ENCODE data around the gene PRM1.
"Not testable (repeated sequence)": the region's sequence is repeated elsewhere in the genome, so short reads cannot be mapped to it uniquely, and the experiment has no call there.

The PRM1 gene

DNA sequence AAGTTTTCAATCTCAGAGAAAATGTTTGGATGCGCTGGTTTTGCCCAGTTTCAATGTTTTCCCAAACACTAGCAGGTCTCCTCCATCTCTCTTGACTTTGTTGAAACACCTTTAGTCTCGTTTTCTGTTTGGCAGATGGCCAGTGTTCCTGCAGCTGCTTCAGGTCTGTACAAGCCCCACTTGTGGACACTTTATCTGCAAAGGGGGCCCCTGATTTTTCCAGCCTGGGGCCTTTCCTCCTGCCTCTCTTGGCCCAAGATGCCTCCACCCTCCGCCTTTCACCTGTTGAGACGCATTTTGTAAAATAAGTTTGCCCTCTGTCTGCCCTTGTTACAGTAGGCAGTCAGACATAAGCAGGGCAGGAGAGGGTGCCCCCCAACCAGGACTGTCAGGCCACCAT, 21.8 kb upstream of the PRM1 start:
- H3K4me3 ChIP-seq (ENCODE audit: low read length in 2 of 2) = no peak overlapping the region
- H3K9ac ChIP-seq (ENCODE audit: low read length in 2 of 2) = no peak overlapping the region
- H3K27me3 ChIP-seq (ENCODE audit: control insufficient read depth in 1 of 2, insufficient read depth in 2 of 2, low read length in 2 of 2) = no peaks in the 10 kb centered on the region
- H3K27ac ChIP-seq (ENCODE audit: low read length) = no peak overlapping the region
- no peaks in the 10 kb centered on the region for H3K4me1 ChIP-seq (ENCODE audit: control insufficient read depth, insufficient read depth, low read length)
- no peaks in the 10 kb centered on the region for H3K36me3 ChIP-seq (ENCODE audit: control insufficient read depth in 2 of 2, insufficient read depth in 2 of 2, low read length in 2 of 2)
- H3K9me3 ChIP-seq (ENCODE audit: control insufficient read depth in 2 of 2, low read length in 2 of 2) = no peaks in the 10 kb centered on the region

DNA sequence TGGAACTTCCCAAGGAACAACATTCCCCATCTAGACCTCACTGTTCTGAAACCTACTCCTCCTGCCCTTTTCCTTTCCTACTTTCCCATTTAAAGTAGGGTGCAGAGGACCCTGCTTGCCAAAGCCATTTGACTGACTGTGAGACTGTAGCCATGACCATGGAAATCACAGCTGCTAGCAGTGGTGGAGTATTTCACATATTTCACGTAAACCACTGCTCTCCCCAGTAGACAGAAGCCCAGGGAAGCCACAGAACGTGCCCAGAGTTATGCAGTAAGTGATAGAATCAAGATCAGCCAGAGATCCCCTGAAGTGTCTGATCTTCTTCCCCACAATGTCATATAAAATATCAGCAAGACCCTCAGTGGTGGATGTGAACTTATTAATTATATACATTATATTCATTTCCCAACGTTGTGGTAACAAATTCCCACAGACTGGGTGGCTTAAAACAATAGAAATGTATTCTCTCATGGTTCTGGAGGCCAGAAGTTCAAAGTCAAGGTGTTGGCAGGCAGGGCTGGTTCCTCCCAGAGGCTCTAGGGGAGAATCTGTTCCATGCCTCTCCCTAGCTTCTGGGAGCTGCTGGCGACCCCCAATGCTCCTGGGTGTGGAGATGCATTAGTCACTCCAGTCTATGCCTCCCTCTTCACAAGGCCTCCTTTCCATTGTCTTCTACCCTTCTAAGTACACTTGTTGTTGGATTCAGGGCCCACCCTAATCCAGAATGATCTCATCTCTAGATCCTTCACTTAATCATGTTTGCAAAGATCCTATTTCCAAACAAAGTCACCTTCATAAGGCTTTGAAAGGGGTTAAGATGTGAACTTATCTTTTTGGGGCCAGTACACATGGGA, 20.7 kb upstream of the PRM1 start:
- peaks cover 9% of the 10 kb centered on the region for H3K4me1 ChIP-seq (ENCODE audit: control insufficient read depth, insufficient read depth, low read length)
- no peak overlapping the region for H3K9ac ChIP-seq (ENCODE audit: low read length in 2 of 2)
- H3K27ac ChIP-seq (ENCODE audit: low read length) = no peak overlapping the region

DNA sequence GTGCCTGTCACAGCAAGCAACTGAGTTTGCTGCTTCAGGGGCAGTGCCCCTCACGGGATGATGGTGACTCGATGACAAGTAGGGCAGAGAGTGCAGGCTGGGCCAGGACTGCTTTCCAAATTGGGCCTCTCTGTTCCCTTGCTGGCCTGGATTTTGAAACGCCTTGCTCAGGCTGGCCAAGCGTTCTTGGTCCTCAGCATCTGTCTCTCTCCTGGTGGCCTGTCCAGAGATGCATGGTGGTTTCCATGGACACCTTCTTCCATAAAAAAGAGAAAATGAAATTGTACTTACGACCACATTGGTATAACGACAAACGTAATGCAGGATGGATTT, 19.4 kb upstream of the PRM1 start:
- Histone ChIP-seq H3K27ac (ENCODE audit: low read length) (no peak overlapping the region), H3K4me3 (ENCODE audit: low read length in 2 of 2) (no peak overlapping the region), H3K27me3 (ENCODE audit: control insufficient read depth in 1 of 2, insufficient read depth in 2 of 2, low read length in 2 of 2) (no peaks in the 10 kb centered on the region), H3K36me3 (ENCODE audit: control insufficient read depth in 2 of 2, insufficient read depth in 2 of 2, low read length in 2 of 2) (no peaks in the 10 kb centered on the region), H3K4me1 (ENCODE audit: control insufficient read depth, insufficient read depth, low read length) (peaks cover 12% of the 10 kb centered on the region), H3K9me3 (ENCODE audit: control insufficient read depth in 2 of 2, low read length in 2 of 2) (no peaks in the 10 kb centered on the region), H3K9ac (ENCODE audit: low read length in 2 of 2) (no peak overlapping the region)

More for the DNA sequence above, 20.7 kb upstream of the PRM1 start:
- no peaks in the 10 kb centered on the region for H3K9me3 ChIP-seq (ENCODE audit: control insufficient read depth in 2 of 2, low read length in 2 of 2)
- H3K27me3 ChIP-seq (ENCODE audit: control insufficient read depth in 1 of 2, insufficient read depth in 2 of 2, low read length in 2 of 2) = no peaks in the 10 kb centered on the region
- no peaks in the 10 kb centered on the region for H3K36me3 ChIP-seq (ENCODE audit: control insufficient read depth in 2 of 2, insufficient read depth in 2 of 2, low read length in 2 of 2)
- H3K4me3 ChIP-seq (ENCODE audit: low read length in 2 of 2) = no peak overlapping the region

DNA sequence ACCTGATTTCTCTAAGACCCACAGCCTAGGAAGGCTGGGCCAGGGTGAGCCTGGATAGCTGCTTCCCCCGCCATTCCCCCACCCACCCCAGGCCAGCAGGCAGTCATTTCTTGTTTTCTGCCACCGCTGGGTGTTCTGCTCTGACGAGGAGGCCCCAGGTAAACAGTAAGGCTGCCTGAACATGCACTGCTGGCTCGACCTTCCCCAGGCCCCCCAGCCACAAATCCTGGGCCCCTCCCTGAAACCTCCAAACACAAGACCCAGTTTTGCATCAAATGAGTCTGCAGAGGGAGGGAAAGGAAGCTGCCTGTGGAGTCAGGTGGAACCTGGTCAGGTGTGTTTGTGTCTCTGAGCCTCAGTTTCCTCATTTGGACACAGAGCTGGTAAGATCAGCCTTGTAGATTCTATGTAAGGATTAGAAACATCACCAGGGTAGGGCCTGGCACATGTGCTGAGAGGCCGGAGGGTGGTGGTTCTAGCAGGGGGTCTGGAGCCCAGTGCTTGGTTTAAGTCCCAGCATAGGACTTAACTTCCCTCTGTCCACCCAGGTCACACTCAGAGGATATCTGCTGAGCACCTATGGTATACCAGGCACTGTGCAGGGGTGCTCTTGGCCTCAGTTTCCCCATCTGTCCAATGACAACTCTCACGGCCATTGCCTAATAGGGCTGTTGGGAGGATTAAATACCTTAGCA, 18.9 kb upstream of the PRM1 start:
- H3K27ac ChIP-seq (ENCODE audit: low read length) = no peak overlapping the region

DNA sequence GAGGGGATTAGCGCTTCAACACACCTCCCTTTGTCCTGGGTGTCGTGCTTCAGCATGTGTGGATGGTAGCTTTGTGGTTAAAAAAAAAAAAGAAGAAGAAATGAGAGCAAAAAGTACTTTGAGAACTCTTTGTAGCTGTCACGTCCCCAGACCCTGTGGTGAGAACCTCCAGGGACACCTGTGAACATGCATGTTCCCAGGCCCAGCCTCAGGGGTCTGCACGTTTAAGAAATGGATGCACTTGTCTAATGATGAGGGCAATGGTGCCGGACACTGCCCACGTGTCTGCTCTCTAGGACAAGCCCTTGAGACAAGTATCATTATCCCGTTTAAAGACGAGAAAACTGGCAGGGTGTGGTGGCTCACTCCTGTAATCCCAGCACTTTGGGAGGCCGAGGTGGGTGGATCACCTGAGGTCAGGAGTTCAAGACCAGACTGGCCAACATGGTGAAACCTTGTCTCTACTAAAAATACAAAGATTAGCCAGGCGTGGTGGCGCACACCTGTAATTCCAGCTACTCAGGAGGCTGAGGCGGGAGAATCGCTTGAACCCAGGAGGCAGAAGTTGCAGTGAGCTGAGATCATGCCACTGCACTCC, 17.9 kb upstream of the PRM1 start:
- not testable (repeated sequence) for H3K36me3 ChIP-seq (ENCODE audit: control insufficient read depth in 2 of 2, insufficient read depth in 2 of 2, low read length in 2 of 2); H3K27ac ChIP-seq (ENCODE audit: low read length); H3K9me3 ChIP-seq (ENCODE audit: control insufficient read depth in 2 of 2, low read length in 2 of 2); H3K27me3 ChIP-seq (ENCODE audit: control insufficient read depth in 1 of 2, insufficient read depth in 2 of 2, low read length in 2 of 2); H3K9ac ChIP-seq (ENCODE audit: low read length in 2 of 2); H3K4me3 ChIP-seq (ENCODE audit: low read length in 2 of 2)
- H3K4me1 ChIP-seq (ENCODE audit: control insufficient read depth, insufficient read depth, low read length) = peaks cover 12% of the 10 kb centered on the region

More for the DNA sequence above, 18.9 kb upstream of the PRM1 start:
- H3K9ac ChIP-seq (ENCODE audit: low read length in 2 of 2) = no peak overlapping the region
- peaks cover 12% of the 10 kb centered on the region for H3K4me1 ChIP-seq (ENCODE audit: control insufficient read depth, insufficient read depth, low read length)
- H3K27me3 ChIP-seq (ENCODE audit: control insufficient read depth in 1 of 2, insufficient read depth in 2 of 2, low read length in 2 of 2) = no peaks in the 10 kb centered on the region
- no peak overlapping the region for H3K4me3 ChIP-seq (ENCODE audit: low read length in 2 of 2)
- H3K36me3 ChIP-seq (ENCODE audit: control insufficient read depth in 2 of 2, insufficient read depth in 2 of 2, low read length in 2 of 2) = no peaks in the 10 kb centered on the region
- no peaks in the 10 kb centered on the region for H3K9me3 ChIP-seq (ENCODE audit: control insufficient read depth in 2 of 2, low read length in 2 of 2)

DNA sequence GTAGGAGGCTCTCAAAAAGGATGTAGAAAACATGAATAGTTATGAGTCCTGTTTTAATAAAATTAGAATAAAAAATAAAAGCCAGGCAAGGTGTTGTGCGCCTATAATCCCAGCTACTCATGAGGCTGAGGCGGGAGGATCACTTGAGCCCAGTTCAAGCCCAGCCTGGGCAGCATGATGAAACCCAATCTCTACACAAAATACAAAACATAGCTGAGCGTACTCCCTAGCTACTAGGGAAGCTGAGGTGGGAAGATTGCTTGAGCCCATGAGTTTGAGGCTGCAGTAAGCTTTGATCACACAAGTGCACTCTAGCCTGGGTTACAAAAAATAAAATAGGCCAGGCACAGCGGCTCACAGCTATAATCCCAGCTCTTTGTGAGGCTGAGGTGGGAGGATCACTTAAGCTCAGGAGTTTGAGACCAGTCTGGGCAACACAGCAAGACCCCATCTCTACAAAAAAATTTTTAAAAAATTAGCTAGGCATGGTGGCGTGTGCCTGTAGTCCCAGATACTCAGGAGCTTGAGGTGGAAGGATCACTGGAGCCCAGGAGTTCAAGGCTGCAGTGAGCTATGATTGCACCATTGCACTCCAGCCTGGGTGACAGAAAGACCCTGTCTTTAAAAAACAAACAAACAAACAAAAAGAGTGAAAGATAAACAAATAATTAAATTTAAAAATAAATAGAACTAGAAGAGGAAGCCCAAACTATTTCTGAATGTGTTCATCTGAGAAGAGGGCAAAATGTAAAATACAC, 17.2 kb upstream of the PRM1 start:
- no peak overlapping the region for H3K9ac ChIP-seq (ENCODE audit: low read length in 2 of 2)
- H3K36me3 ChIP-seq (ENCODE audit: control insufficient read depth in 2 of 2, insufficient read depth in 2 of 2, low read length in 2 of 2) = no peaks in the 10 kb centered on the region
- H3K27me3 ChIP-seq (ENCODE audit: control insufficient read depth in 1 of 2, insufficient read depth in 2 of 2, low read length in 2 of 2) = no peaks in the 10 kb centered on the region
- H3K27ac ChIP-seq (ENCODE audit: low read length) = no peak overlapping the region
- no peaks in the 10 kb centered on the region for H3K9me3 ChIP-seq (ENCODE audit: control insufficient read depth in 2 of 2, low read length in 2 of 2)
- peaks cover 12% of the 10 kb centered on the region for H3K4me1 ChIP-seq (ENCODE audit: control insufficient read depth, insufficient read depth, low read length)
- no peak overlapping the region for H3K4me3 ChIP-seq (ENCODE audit: low read length in 2 of 2)

DNA sequence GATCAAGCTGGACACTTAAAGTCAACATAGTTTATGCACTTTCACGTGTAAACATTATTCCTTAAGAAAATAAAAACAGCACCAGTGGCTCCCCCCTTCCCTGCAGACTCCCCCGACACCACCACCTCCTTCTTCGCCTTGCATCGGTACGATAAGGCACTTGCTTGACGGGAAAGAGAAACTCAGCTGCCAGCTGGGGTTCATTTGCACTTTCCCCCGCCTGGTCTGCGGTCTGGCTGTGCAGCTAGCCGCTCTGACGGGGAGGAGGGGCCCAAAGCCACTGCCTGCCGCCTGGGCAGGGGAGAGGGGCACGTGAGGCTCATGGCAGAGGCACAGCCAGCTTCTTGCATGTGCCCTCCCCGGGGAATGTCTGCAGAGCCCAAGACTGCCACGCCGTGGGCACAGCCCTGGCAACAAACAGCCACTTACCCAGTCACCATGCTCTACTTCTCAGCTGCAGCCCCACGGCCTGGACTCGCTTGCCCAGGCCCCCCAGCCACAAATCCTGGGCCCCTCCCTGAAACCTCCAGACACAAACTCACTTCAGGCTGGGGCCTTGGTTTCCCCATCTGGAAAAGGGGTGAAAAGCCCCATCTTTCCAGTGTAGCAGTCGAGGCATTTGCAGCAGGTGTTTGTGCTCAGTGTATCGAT, 16.5 kb upstream of the PRM1 start:
- Histone ChIP-seq H3K9ac (ENCODE audit: low read length in 2 of 2) (no peak overlapping the region), H3K9me3 (ENCODE audit: control insufficient read depth in 2 of 2, low read length in 2 of 2) (no peaks in the 10 kb centered on the region), H3K27me3 (ENCODE audit: control insufficient read depth in 1 of 2, insufficient read depth in 2 of 2, low read length in 2 of 2) (no peaks in the 10 kb centered on the region), H3K4me1 (ENCODE audit: control insufficient read depth, insufficient read depth, low read length) (peaks cover 12% of the 10 kb centered on the region), H3K4me3 (ENCODE audit: low read length in 2 of 2) (peak overlapping the region; percentile 4 to 64), H3K36me3 (ENCODE audit: control insufficient read depth in 2 of 2, insufficient read depth in 2 of 2, low read length in 2 of 2) (no peaks in the 10 kb centered on the region), H3K27ac (ENCODE audit: low read length) (no peak overlapping the region)

DNA sequence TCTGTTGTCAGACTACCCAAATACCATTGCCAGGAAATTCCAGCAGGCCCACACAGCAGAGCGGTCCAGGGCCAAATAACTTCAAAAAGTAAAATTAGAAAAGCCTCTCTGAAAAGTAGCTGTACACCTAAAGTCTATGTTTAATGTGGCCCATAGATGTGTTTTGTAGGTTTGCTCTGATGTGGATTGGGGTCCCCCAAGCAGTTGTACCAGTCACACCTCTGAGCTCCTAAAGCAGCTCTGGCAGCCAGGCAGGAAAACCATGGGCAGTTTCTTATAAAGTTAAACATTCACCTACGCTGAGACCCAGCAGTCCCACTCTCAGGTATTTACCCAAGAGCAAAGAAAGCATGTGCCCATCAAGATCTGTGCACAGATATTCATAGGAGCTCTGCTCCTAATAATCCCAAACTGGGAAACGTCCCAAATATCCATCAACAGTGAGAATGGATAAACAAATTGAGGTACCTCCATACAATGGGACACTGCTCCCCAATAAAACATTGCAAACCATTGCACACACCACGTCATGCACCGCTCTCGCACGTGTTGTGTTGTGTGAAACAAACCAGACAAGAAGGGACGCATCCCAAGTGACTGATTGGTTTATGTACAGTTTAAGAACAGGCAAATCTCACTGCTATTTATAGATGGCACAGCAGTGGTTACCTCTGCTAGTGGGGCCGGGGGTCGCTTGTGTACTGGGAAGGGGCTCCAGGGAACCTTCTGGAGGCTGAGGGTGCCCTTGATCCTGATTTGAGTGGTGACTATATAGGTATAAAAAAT, 15.8 kb upstream of the PRM1 start:
- no peak overlapping the region for H3K9ac ChIP-seq (ENCODE audit: low read length in 2 of 2)
- H3K27me3 ChIP-seq (ENCODE audit: control insufficient read depth in 1 of 2, insufficient read depth in 2 of 2, low read length in 2 of 2) = no peaks in the 10 kb centered on the region
- H3K9me3 ChIP-seq (ENCODE audit: control insufficient read depth in 2 of 2, low read length in 2 of 2) = no peaks in the 10 kb centered on the region
- no peaks in the 10 kb centered on the region for H3K36me3 ChIP-seq (ENCODE audit: control insufficient read depth in 2 of 2, insufficient read depth in 2 of 2, low read length in 2 of 2)
- no peak overlapping the region for H3K27ac ChIP-seq (ENCODE audit: low read length)
- peak overlapping the region; percentile 4 to 64 for H3K4me3 ChIP-seq (ENCODE audit: low read length in 2 of 2)
- peaks cover 12% of the 10 kb centered on the region for H3K4me1 ChIP-seq (ENCODE audit: control insufficient read depth, insufficient read depth, low read length)

DNA sequence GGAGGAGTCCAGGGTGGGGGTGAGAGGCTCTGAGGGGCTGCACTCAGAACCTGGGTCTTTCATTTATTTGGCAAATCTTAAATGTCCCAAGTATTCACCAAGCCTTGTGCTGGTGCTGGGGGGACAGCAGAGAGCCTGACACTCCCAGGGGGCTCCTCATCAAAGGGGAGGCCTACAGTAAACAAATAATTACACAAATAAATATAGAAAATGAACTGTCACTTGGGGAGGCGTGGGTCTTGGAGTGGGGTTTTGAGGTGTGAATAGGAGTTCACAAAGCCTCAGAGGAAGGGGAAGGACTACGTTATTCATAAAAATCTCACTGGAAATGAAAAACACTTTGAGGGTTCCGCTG, 15.2 kb upstream of the PRM1 start:
- no peaks in the 10 kb centered on the region for H3K9me3 ChIP-seq (ENCODE audit: control insufficient read depth in 2 of 2, low read length in 2 of 2)
- no peak overlapping the region for H3K4me3 ChIP-seq (ENCODE audit: low read length in 2 of 2)
- H3K4me1 ChIP-seq (ENCODE audit: control insufficient read depth, insufficient read depth, low read length) = peaks cover 12% of the 10 kb centered on the region
- no peak overlapping the region for H3K27ac ChIP-seq (ENCODE audit: low read length)
- no peaks in the 10 kb centered on the region for H3K27me3 ChIP-seq (ENCODE audit: control insufficient read depth in 1 of 2, insufficient read depth in 2 of 2, low read length in 2 of 2)
- H3K9ac ChIP-seq (ENCODE audit: low read length in 2 of 2) = no peak overlapping the region
- no peaks in the 10 kb centered on the region for H3K36me3 ChIP-seq (ENCODE audit: control insufficient read depth in 2 of 2, insufficient read depth in 2 of 2, low read length in 2 of 2)

DNA sequence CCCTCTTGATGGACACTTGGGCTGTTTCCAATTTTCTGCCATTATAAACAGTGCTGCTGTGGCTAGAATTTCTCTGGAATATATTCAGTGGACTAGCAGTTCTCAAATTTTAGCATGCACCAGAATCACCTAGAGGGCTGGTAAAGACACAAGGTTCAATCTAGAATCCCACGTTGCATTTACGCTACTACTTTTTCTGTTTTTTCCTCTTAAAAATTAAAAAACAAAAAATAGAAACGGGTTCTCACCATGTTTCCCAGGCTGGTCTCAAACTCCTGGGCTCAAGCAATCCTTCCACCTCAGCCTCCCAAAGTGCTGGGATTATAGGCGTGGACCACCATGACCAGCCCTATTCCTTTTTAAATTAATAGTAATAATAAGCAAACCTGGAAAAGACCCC, 14.5 kb upstream of the PRM1 start:
- Histone ChIP-seq H3K36me3 (ENCODE audit: control insufficient read depth in 2 of 2, insufficient read depth in 2 of 2, low read length in 2 of 2) (no peaks in the 10 kb centered on the region), H3K4me3 (ENCODE audit: low read length in 2 of 2) (no peak overlapping the region), H3K9ac (ENCODE audit: low read length in 2 of 2) (no peak overlapping the region), H3K9me3 (ENCODE audit: control insufficient read depth in 2 of 2, low read length in 2 of 2) (no peaks in the 10 kb centered on the region), H3K4me1 (ENCODE audit: control insufficient read depth, insufficient read depth, low read length) (peaks cover 12% of the 10 kb centered on the region), H3K27ac (ENCODE audit: low read length) (no peak overlapping the region), H3K27me3 (ENCODE audit: control insufficient read depth in 1 of 2, insufficient read depth in 2 of 2, low read length in 2 of 2) (no peaks in the 10 kb centered on the region)

All from stomach smooth muscle (tissue), 2 donors.